Activated naive CD8-positive, alpha-beta T cell (primary cell): ENCODE data around the gene MAGI2.

ENCODE experiments used
- H3K27ac Mint-ChIP-seq: one replicate; pipeline ENCODE4 v1.8.0; 2021; ENCODE audit warnings: mixed read lengths
- H3K27me3 Mint-ChIP-seq: one replicate; pipeline ENCODE4 v1.8.0; 2021; ENCODE audit warnings: mixed read lengths
- H3K36me3 Mint-ChIP-seq: one replicate; pipeline ENCODE4 v1.8.0; 2021; ENCODE audit warnings: mixed read lengths
- H3K4me1 Mint-ChIP-seq: one replicate; pipeline ENCODE4 v1.8.0; 2021; ENCODE audit warnings: low read depth, mixed read lengths
- H3K4me3 Mint-ChIP-seq: one replicate; pipeline ENCODE4 v1.8.0; 2021; ENCODE audit warnings: mild to moderate bottlenecking, mixed read lengths
- H3K9me3 Mint-ChIP-seq: one replicate; pipeline ENCODE4 v1.8.0; 2021; ENCODE audit warnings: low read depth, mixed read lengths

Gene MAGI2

GRCh38 chr7:79290841-79291497, 162.5 kb downstream of the MAGI2 start:
- Mint-ChIP-seq H3K9me3 (no peaks in the 10 kb centered on the region), H3K36me3 (no peaks in the 10 kb centered on the region), H3K4me3 (no peak overlapping the region), H3K4me1 (no peaks in the 10 kb centered on the region), H3K27me3 (peaks cover 6% of the 10 kb centered on the region), H3K27ac (no peak overlapping the region)

GRCh38 chr7:79290398-79290797, 163.1 kb downstream of the MAGI2 start:
- Mint-ChIP-seq H3K4me1 (no peaks in the 10 kb centered on the region), H3K9me3 (no peaks in the 10 kb centered on the region), H3K4me3 (no peak overlapping the region), H3K27me3 (peaks cover 6% of the 10 kb centered on the region), H3K27ac (no peak overlapping the region), H3K36me3 (no peaks in the 10 kb centered on the region)

- Mint-ChIP-seq H3K27me3 (peaks cover 6% of the 10 kb centered on the region), H3K4me1 (no peaks in the 10 kb centered on the region), H3K4me3 (no peak overlapping the region), H3K9me3 (no peaks in the 10 kb centered on the region), H3K36me3 (no peaks in the 10 kb centered on the region), H3K27ac (no peak overlapping the region)
Measured at GRCh38 chr7:79288655-79289054, 164.8 kb downstream of the MAGI2 start.

GRCh38 chr7:79287981-79288380, 165.5 kb downstream of the MAGI2 start:
- Mint-ChIP-seq H3K9me3 (no peaks in the 10 kb centered on the region), H3K4me3 (no peak overlapping the region), H3K36me3 (no peaks in the 10 kb centered on the region), H3K27ac (no peak overlapping the region), H3K27me3 (peaks cover 5% of the 10 kb centered on the region), H3K4me1 (no peaks in the 10 kb centered on the region)

- no peak overlapping the region for H3K27ac Mint-ChIP-seq
- no peaks in the 10 kb centered on the region for H3K9me3 Mint-ChIP-seq
- peaks cover 2% of the 10 kb centered on the region for H3K27me3 Mint-ChIP-seq
- no peaks in the 10 kb centered on the region for H3K4me1 Mint-ChIP-seq
- H3K4me3 Mint-ChIP-seq, result no peak overlapping the region
- H3K36me3 Mint-ChIP-seq, result no peaks in the 10 kb centered on the region
Measured at GRCh38 chr7:79286181-79286580, 167.3 kb downstream of the MAGI2 start.

- no peaks in the 10 kb centered on the region for H3K4me1 Mint-ChIP-seq
- H3K9me3 Mint-ChIP-seq, result no peaks in the 10 kb centered on the region
Measured at GRCh38 chr7:79285756-79286155, 167.7 kb downstream of the MAGI2 start.

GRCh38 chr7:79284211-79284610, 169.3 kb downstream of the MAGI2 start:
- no peaks in the 10 kb centered on the region for H3K36me3 Mint-ChIP-seq

More at GRCh38 chr7:79285756-79286155, 167.7 kb downstream of the MAGI2 start:
- Mint-ChIP-seq H3K4me3 (no peak overlapping the region), H3K27me3 (peaks cover 2% of the 10 kb centered on the region), H3K27ac (no peak overlapping the region), H3K36me3 (no peaks in the 10 kb centered on the region)

GRCh38 chr7:79282882-79283602, 170.4 kb downstream of the MAGI2 start:
- H3K4me1 Mint-ChIP-seq, result no peaks in the 10 kb centered on the region
- H3K36me3 Mint-ChIP-seq, result no peaks in the 10 kb centered on the region
- H3K4me3 Mint-ChIP-seq, result no peak overlapping the region
- H3K27me3 Mint-ChIP-seq, result peaks cover 11% of the 10 kb centered on the region
- no peaks in the 10 kb centered on the region for H3K9me3 Mint-ChIP-seq
- no peak overlapping the region for H3K27ac Mint-ChIP-seq

More at GRCh38 chr7:79284211-79284610, 169.3 kb downstream of the MAGI2 start:
- H3K27me3 Mint-ChIP-seq, result peaks cover 5% of the 10 kb centered on the region
- H3K4me3 Mint-ChIP-seq, result no peak overlapping the region
- no peaks in the 10 kb centered on the region for H3K4me1 Mint-ChIP-seq
- no peak overlapping the region for H3K27ac Mint-ChIP-seq
- no peaks in the 10 kb centered on the region for H3K9me3 Mint-ChIP-seq

GRCh38 chr7:79282070-79282694, 171.3 kb downstream of the MAGI2 start:
- H3K4me3 Mint-ChIP-seq, result no peak overlapping the region
- H3K4me1 Mint-ChIP-seq, result no peaks in the 10 kb centered on the region
- no peak overlapping the region for H3K27ac Mint-ChIP-seq
- H3K9me3 Mint-ChIP-seq, result no peaks in the 10 kb centered on the region
- no peaks in the 10 kb centered on the region for H3K36me3 Mint-ChIP-seq
- H3K27me3 Mint-ChIP-seq, result peaks cover 11% of the 10 kb centered on the region

GRCh38 chr7:79281426-79281825, 172.0 kb downstream of the MAGI2 start:
- Mint-ChIP-seq H3K27ac (no peak overlapping the region), H3K27me3 (peaks cover 11% of the 10 kb centered on the region), H3K4me1 (no peaks in the 10 kb centered on the region), H3K36me3 (no peaks in the 10 kb centered on the region), H3K4me3 (no peak overlapping the region), H3K9me3 (no peaks in the 10 kb centered on the region)

- Mint-ChIP-seq H3K27me3 (peaks cover 2% of the 10 kb centered on the region), H3K4me3 (no peak overlapping the region), H3K9me3 (no peaks in the 10 kb centered on the region), H3K27ac (no peak overlapping the region), H3K36me3 (no peaks in the 10 kb centered on the region), H3K4me1 (no peaks in the 10 kb centered on the region)
Measured at GRCh38 chr7:79272938-79273337, 180.5 kb downstream of the MAGI2 start.

GRCh38 chr7:79272066-79272669, 181.3 kb downstream of the MAGI2 start:
- Mint-ChIP-seq H3K4me1 (no peaks in the 10 kb centered on the region), H3K27me3 (peaks cover 5% of the 10 kb centered on the region), H3K4me3 (no peak overlapping the region), H3K27ac (no peak overlapping the region), H3K36me3 (no peaks in the 10 kb centered on the region), H3K9me3 (no peaks in the 10 kb centered on the region)

GRCh38 chr7:79268730-79269129, 184.7 kb downstream of the MAGI2 start:
- H3K27me3 Mint-ChIP-seq, result peaks cover 5% of the 10 kb centered on the region
- no peaks in the 10 kb centered on the region for H3K36me3 Mint-ChIP-seq
- no peak overlapping the region for H3K4me3 Mint-ChIP-seq
- H3K27ac Mint-ChIP-seq, result no peak overlapping the region
- no peaks in the 10 kb centered on the region for H3K9me3 Mint-ChIP-seq
- no peaks in the 10 kb centered on the region for H3K4me1 Mint-ChIP-seq

- no peak overlapping the region for H3K27ac Mint-ChIP-seq
- no peaks in the 10 kb centered on the region for H3K36me3 Mint-ChIP-seq
- no peaks in the 10 kb centered on the region for H3K9me3 Mint-ChIP-seq
- no peaks in the 10 kb centered on the region for H3K4me1 Mint-ChIP-seq
- no peaks in the 10 kb centered on the region for H3K27me3 Mint-ChIP-seq
- H3K4me3 Mint-ChIP-seq, result no peak overlapping the region
Measured at GRCh38 chr7:79258826-79259225, 194.6 kb downstream of the MAGI2 start.

- Mint-ChIP-seq H3K36me3 (no peaks in the 10 kb centered on the region), H3K27ac (no peak overlapping the region), H3K27me3 (no peaks in the 10 kb centered on the region), H3K4me3 (no peak overlapping the region), H3K9me3 (no peaks in the 10 kb centered on the region), H3K4me1 (no peaks in the 10 kb centered on the region)
Measured at GRCh38 chr7:79257959-79258358, 195.5 kb downstream of the MAGI2 start.
